Brain microvascular endothelial cell (primary cell): ENCODE data around the gene GPR25.
A peak's percentile ranks its signal among the peaks of the same experiment; 100 is the strongest.

Experiments used
- DNase-seq: peaks from one replicate; pipeline ENCODE4 v3.0.0-alpha.2; 2020
- H3K27ac ChIP-seq: fragments of 250-450 bp; sonication (Bioruptor Pico); 2 replicates; pipeline ENCODE4 v1.5.1; 2020; ENCODE audit warnings: mild to moderate bottlenecking, moderate library complexity
- H3K27me3 ChIP-seq: fragments of 250-450 bp; sonication (Bioruptor Pico); replicated peaks from 2 replicates; pipeline ENCODE4 v1.5.1; 2020; ENCODE audit warnings: mild to moderate bottlenecking
- H3K36me3 ChIP-seq: fragments of 250-450 bp; sonication (Bioruptor Pico); replicated peaks from 2 replicates; pipeline ENCODE4 v1.5.1; 2020; ENCODE audit warnings: mild to moderate bottlenecking
- H3K4me3 ChIP-seq: 2 replicates; pipeline ENCODE4 v1.5.1; 2011; ENCODE audit warnings: low read depth, mild to moderate bottlenecking, control low read depth, low read length, moderate library complexity
- CTCF ChIP-seq: IDR thresholded peaks from 2 replicates; pipeline ENCODE4 v1.5.1; 2011; ENCODE audit warnings: low read depth, mild to moderate bottlenecking, moderate library complexity, low read length, control low read depth, inconsistent platforms; ENCODE audit errors: missing control alignments
- in situ Hi-C: cut with HindIII; loops from 2 replicates; pipeline ENCODE4 v1.10.0; 2017; ENCODE audit warnings: low sequenced_read_pairs, low pct_ligation_motif_present

The GPR25 gene

GRCh38 chr1:200867018-200867811 lies 5.6 kb upstream of the GPR25 start:
- in situ Hi-C loops, result no loop called here
- H3K36me3 ChIP-seq, result peaks cover 10% of the 10 kb centered on the region

GRCh38 chr1:200869376-200869752 lies 3.4 kb upstream of the GPR25 start:
- in situ Hi-C loops, result no loop called here
- TF ChIP-seq CTCF, result no peak
- Histone ChIP-seq H3K4me3 (no peak overlapping the region), H3K27me3 (peaks cover 26% of the 10 kb centered on the region), H3K27ac (no peak overlapping the region), H3K36me3 (no peaks in the 10 kb centered on the region)
- no peak for DNase-seq

More at GRCh38 chr1:200867018-200867811, 5.6 kb upstream of the GPR25 start:
- Histone ChIP-seq H3K27ac (no peak overlapping the region), H3K4me3 (no peak overlapping the region), H3K27me3 (peaks cover 6% of the 10 kb centered on the region)
- no peak for TF ChIP-seq CTCF
- peak; percentile 55 for DNase-seq

- H3K4me3 ChIP-seq, result no peak overlapping the region
- no peak for TF ChIP-seq CTCF
- H3K27me3 ChIP-seq, result peaks cover 30% of the 10 kb centered on the region
- in situ Hi-C loops, result no loop called here
- no peak overlapping the region for H3K27ac ChIP-seq
- no peaks in the 10 kb centered on the region for H3K36me3 ChIP-seq
- no peak for DNase-seq
Measured at GRCh38 chr1:200869753-200870391, 2.9 kb upstream of the GPR25 start.

- TF ChIP-seq CTCF, result no peak
- in situ Hi-C loops, result no loop called here
- peak overlapping the region; percentile 12 for H3K4me3 ChIP-seq
- no peak overlapping the region for H3K27ac ChIP-seq
- no peak for DNase-seq
- H3K36me3 ChIP-seq, result no peaks in the 10 kb centered on the region
- H3K27me3 ChIP-seq, result peaks cover 51% of the 10 kb centered on the region
Measured at GRCh38 chr1:200873116-200873670, 412 bp downstream of the GPR25 start.

GRCh38 chr1:200873671-200874397 lies 1.1 kb downstream of the GPR25 start:
- no peak overlapping the region for H3K4me3 ChIP-seq
- in situ Hi-C loops, result no loop called here
- no peak for TF ChIP-seq CTCF
- H3K27me3 ChIP-seq, result peaks cover 51% of the 10 kb centered on the region
- no peaks in the 10 kb centered on the region for H3K36me3 ChIP-seq
- H3K27ac ChIP-seq, result no peak overlapping the region
- no peak for DNase-seq
